Hepatocyte (in vitro differentiated cells): Measurements from ENCODE around the gene MSS51. TPM values are rescaled to one million over a fixed set of nuclear protein-coding genes. Genes with fewer than 3 reads are reported as not detected.

Experiments
- DNase-seq: peaks from one replicate; pipeline ENCODE4 v3.0.0-alpha.2; 2016; ENCODE audit warnings: low spot score
- H2AFZ ChIP-seq: fragments of 200-600 bp; sonication (generic); 2 replicates; pipeline ENCODE4 v1.6.0; 2016; ENCODE audit warnings: antibody characterized with exemption, mild to moderate bottlenecking
- H3K27ac ChIP-seq: fragments of 200-600 bp; sonication (generic); 2 replicates; pipeline ENCODE4 v1.5.1; 2016; ENCODE audit warnings: mild to moderate bottlenecking
- H3K27me3 ChIP-seq: fragments of 200-600 bp; sonication (generic); 2 replicates; pipeline ENCODE4 v1.6.1; 2016
- H3K36me3 ChIP-seq: fragments of 200-600 bp; sonication (generic); replicated peaks from 2 replicates; pipeline ENCODE4 v1.5.1; 2016; ENCODE audit warnings: low read depth; ENCODE audit not compliant: insufficient read depth
- H3K4me1 ChIP-seq: fragments of 200-600 bp; sonication (generic); 2 replicates; pipeline ENCODE4 v1.5.1; 2016; ENCODE audit warnings: mild to moderate bottlenecking, moderate library complexity; ENCODE audit not compliant: insufficient read depth
- H3K4me2 ChIP-seq: fragments of 200-600 bp; sonication (generic); 2 replicates; pipeline ENCODE4 v1.6.0; 2016
- H3K4me3 ChIP-seq: fragments of 200-600 bp; sonication (generic); 2 replicates; pipeline ENCODE4 v1.5.1; 2016; ENCODE audit warnings: mild to moderate bottlenecking
- H3K79me2 ChIP-seq: fragments of 200-600 bp; sonication (generic); 2 replicates; pipeline ENCODE4 v1.6.0; 2017; ENCODE audit warnings: mild to moderate bottlenecking
- H3K9me2 ChIP-seq: fragments of 200-600 bp; sonication (generic); replicated peaks from 2 replicates; pipeline ENCODE4 v1.6.0; 2017; ENCODE audit warnings: mild to moderate bottlenecking; ENCODE audit not compliant: insufficient read depth
- H3K9me3 ChIP-seq: fragments of 200-600 bp; sonication (generic); 2 replicates; pipeline ENCODE4 v1.5.1; 2016; ENCODE audit warnings: low read depth, mild to moderate bottlenecking
- H4K20me1 ChIP-seq: fragments of 200-600 bp; sonication (generic); 2 replicates; pipeline ENCODE4 v1.6.0; 2016; ENCODE audit warnings: mild to moderate bottlenecking; ENCODE audit not compliant: insufficient read depth, poor library complexity, severe bottlenecking
- EZH2 ChIP-seq: fragments of 200-600 bp; sonication (generic); IDR thresholded peaks from 2 replicates; pipeline ENCODE4 v1.6.1; 2016; ENCODE audit warnings: antibody characterized with exemption, mild to moderate bottlenecking, borderline replicate concordance
- EZH2phosphoT487 ChIP-seq: fragments of 200-600 bp; sonication (generic); IDR thresholded peaks from one replicate; pipeline ENCODE4 v1.6.1; 2018; ENCODE audit warnings: antibody characterized with exemption, mild to moderate bottlenecking, low read depth, moderate library complexity; ENCODE audit not compliant: unreplicated experiment, severe bottlenecking
- WGBS: methylation state at CpG from one replicate; pipeline ENCODE4 v1.1.6; 2016; ENCODE audit warnings: low lambda C conversion rate; ENCODE audit errors: missing lambda C conversion rate; 5-methylcytosine and 5-hydroxymethylcytosine counted together
- polyA plus RNA-seq: library from polyadenylated mRNA; unstranded; fragments of >200 nt; fragmentation: Nextera tagmentation; extraction: Ambion mirVana; gene quantifications from 2 replicates; pipeline ENCODE4 v1.2.1, GENCODE V29; 2016
- total RNA-seq: library from RNA; depleted of rRNA; stranded (reverse); fragments of >200 nt; gene quantifications from 2 replicates; pipeline ENCODE4 v1.2.3, GENCODE V29; 2014
- TF ChIP-seq, protein P1 (sequence below): fragments of 200-600 bp; sonication (generic); IDR thresholded peaks from 2 replicates; pipeline ENCODE4 v1.5.1; 2016; ENCODE audit warnings: antibody characterized with exemption, mild to moderate bottlenecking; ENCODE audit not compliant: poor library complexity

The MSS51 gene
- 1.2 and 1.6 TPM in 2 replicates for total RNA-seq
- 0.48 and 0.74 TPM in 2 replicates for polyA plus RNA-seq

DNA sequence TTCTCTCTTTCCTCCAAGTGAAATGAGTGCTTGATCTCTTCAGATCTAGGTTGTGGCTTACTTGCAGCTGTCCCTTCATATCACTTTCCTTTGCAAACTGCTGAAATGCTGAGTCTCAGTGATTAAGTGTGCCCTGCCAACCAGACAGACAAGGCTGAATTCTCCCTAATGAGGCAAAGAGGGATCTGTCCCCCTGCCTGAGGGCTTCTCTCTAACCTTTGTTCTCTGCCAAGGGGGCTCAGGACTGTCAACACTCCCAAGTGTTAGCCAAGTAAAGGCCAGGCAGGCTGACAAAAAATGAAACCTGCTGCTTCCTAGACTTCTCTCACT is at the start of gene MSS51:
Gene MSS51, minus strand, starts transcription at position 24 of the 330 bp plus-strand sequence. CDS start 5,277 bp downstream, outside the sequence.
- no peaks in the 10 kb centered on the region for H3K36me3 ChIP-seq
- H3K27me3 ChIP-seq: no peaks in the 10 kb centered on the region
- H4K20me1 ChIP-seq: no peaks in the 10 kb centered on the region
- peak within 1 kb of the TSS; percentile 32 for H3K4me2 ChIP-seq
- peaks cover 7% of the 10 kb centered on the region for H3K4me1 ChIP-seq
- no peak for DNase-seq
- H3K79me2 ChIP-seq: no peaks in the 10 kb centered on the region
- no peaks in the 10 kb centered on the region for H3K9me3 ChIP-seq
- H3K4me3 ChIP-seq: no peak within 1 kb of the TSS
- no peak within 1 kb of the TSS for H2AFZ ChIP-seq
- no peaks in the 10 kb centered on the region for H3K9me2 ChIP-seq
- TF ChIP-seq EZH2phosphoT487 (no peak), EZH2 (no peak)
- TF ChIP-seq, protein P1, sequence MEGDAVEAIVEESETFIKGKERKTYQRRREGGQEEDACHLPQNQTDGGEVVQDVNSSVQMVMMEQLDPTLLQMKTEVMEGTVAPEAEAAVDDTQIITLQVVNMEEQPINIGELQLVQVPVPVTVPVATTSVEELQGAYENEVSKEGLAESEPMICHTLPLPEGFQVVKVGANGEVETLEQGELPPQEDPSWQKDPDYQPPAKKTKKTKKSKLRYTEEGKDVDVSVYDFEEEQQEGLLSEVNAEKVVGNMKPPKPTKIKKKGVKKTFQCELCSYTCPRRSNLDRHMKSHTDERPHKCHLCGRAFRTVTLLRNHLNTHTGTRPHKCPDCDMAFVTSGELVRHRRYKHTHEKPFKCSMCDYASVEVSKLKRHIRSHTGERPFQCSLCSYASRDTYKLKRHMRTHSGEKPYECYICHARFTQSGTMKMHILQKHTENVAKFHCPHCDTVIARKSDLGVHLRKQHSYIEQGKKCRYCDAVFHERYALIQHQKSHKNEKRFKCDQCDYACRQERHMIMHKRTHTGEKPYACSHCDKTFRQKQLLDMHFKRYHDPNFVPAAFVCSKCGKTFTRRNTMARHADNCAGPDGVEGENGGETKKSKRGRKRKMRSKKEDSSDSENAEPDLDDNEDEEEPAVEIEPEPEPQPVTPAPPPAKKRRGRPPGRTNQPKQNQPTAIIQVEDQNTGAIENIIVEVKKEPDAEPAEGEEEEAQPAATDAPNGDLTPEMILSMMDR: no peak
- peak within 1 kb of the TSS; percentile 5 for H3K27ac ChIP-seq

DNA sequence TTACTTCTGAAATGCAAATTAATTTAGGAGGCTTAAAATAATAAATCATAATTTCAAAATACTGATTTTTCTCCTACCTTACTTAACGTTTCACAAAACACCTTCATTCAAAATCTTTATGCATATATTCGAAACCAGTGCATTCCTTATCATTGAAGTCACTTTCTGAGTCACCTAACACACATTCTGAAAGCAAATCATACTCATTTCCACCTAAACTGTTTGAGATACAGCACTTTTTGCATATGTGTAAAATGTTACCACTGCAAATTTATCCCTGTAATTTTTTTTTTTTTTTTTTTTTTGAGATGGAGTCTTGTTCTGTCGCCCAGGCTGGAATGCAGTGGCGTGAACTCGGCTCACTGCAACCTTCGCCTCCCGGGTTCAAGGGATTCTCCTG is 46.8 kb upstream of the MSS51 start:
- H3K36me3 ChIP-seq: no peaks in the 10 kb centered on the region
- no peak for DNase-seq
- 89% methylated on average over 7 of the region's 7 CpGs for WGBS

DNA sequence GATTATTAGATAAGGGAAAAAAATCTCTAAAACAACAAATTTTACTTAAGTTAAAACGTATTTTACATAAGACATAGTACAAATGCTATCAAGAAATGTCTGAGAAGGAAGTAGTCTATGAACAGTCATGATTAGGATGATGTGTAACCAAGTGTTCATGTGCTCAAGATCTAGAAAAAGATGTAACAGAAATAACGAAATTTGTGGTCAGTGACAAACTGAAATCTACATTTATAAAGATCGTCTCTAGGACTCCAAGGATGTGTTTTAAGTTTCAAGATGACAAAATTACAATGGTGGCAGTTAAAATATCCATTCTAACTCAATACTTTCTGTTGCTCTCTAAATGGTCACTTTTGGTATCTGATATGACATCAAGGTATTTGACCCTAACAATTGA is 45.3 kb upstream of the MSS51 start:
- Histone ChIP-seq H3K27me3 (no peaks in the 10 kb centered on the region), H4K20me1 (no peaks in the 10 kb centered on the region), H3K79me2 (peaks cover 27% of the 10 kb centered on the region), H3K4me1 (no peaks in the 10 kb centered on the region), H3K4me2 (no peak overlapping the region), H3K4me3 (no peak overlapping the region), H3K36me3 (no peaks in the 10 kb centered on the region), H3K27ac (no peak overlapping the region), H3K9me3 (no peaks in the 10 kb centered on the region), H2AFZ (no peak overlapping the region), H3K9me2 (no peaks in the 10 kb centered on the region)
- TF ChIP-seq EZH2phosphoT487 (no peak), EZH2 (no peak)
- TF ChIP-seq, protein P1: no peak
- DNase-seq: no peak
- WGBS: 93% methylated on average over 3 of the region's 3 CpGs

More for the DNA sequence above, 46.8 kb upstream of the MSS51 start:
- Histone ChIP-seq H3K27ac (no peak overlapping the region), H3K9me3 (no peaks in the 10 kb centered on the region), H2AFZ (no peak overlapping the region), H3K4me1 (no peaks in the 10 kb centered on the region), H3K4me2 (no peak overlapping the region), H3K79me2 (peaks cover 42% of the 10 kb centered on the region), H3K4me3 (no peak overlapping the region), H3K27me3 (no peaks in the 10 kb centered on the region), H4K20me1 (no peaks in the 10 kb centered on the region), H3K9me2 (no peaks in the 10 kb centered on the region)
- TF ChIP-seq EZH2: no peak
- TF ChIP-seq, protein P1: no peak
- TF ChIP-seq EZH2phosphoT487: no peak

- no peaks in the 10 kb centered on the region for H3K79me2 ChIP-seq
- H3K4me2 ChIP-seq: no peak overlapping the region
- TF ChIP-seq EZH2phosphoT487 (no peak), EZH2 (no peak)
- TF ChIP-seq, protein P1: no peak
- DNase-seq: no peak
- H3K9me3 ChIP-seq: no peaks in the 10 kb centered on the region
- no peaks in the 10 kb centered on the region for H4K20me1 ChIP-seq
- H3K4me3 ChIP-seq: no peak overlapping the region
- H3K4me1 ChIP-seq: no peaks in the 10 kb centered on the region
- no peaks in the 10 kb centered on the region for H3K27me3 ChIP-seq
- no peak overlapping the region for H3K27ac ChIP-seq
- WGBS: 97% methylated on average over 3 of the region's 3 CpGs
- no peaks in the 10 kb centered on the region for H3K9me2 ChIP-seq
- no peaks in the 10 kb centered on the region for H3K36me3 ChIP-seq
- H2AFZ ChIP-seq: no peak overlapping the region
Observed at GRCh38 chr10:73471226-73471625, 37.9 kb upstream of the MSS51 start.
